Psoas muscle (tissue), 8 donors: ENCODE data around the gene NFYB. TPM values are rescaled to one million over a fixed set of nuclear protein-coding genes. Genes with fewer than 3 reads are reported as not detected.
A peak's percentile ranks its signal among the peaks of the same experiment; 100 is the strongest.

Experiments
- ATAC-seq, 4 donors: fragments of 200-7000 bp; cut with Tn5 transposase; one replicate each; pipeline ENCODE4 v1.9.1; 2020; ENCODE audit warnings: moderate library complexity in 3 of 4, mild to moderate bottlenecking in 2 of 4
- DNase-seq, 2 donors: peaks; one replicate each; pipeline ENCODE4 v3.0.0-alpha.2; 2020
- H3K27ac ChIP-seq: fragments of 200-600 bp; one replicate; pipeline ENCODE4 v1.8.0; 2022
- H3K27me3 ChIP-seq, 3 donors: fragments of 200-600 bp in 1 of 3; one replicate each; pipeline versions ENCODE4 v1.6.1 to v1.8.0; 2013 to 2022; ENCODE audit warnings: low read length in 2 of 3, mild to moderate bottlenecking in 2 of 3, moderate library complexity in 1 of 3; ENCODE audit not compliant: insufficient read depth in 3 of 3
- H3K36me3 ChIP-seq, 2 donors: fragments of 200-600 bp in 1 of 2; one replicate each; pipeline versions ENCODE4 v1.6.1 to v1.8.0; 2013 to 2022; ENCODE audit warnings: low read depth in 1 of 2, mild to moderate bottlenecking in 1 of 2, moderate library complexity in 1 of 2; ENCODE audit not compliant: insufficient read depth in 1 of 2
- H3K4me1 ChIP-seq: fragments of 200-600 bp; one replicate; pipeline ENCODE4 v1.8.0; 2022
- H3K4me3 ChIP-seq: fragments of 200-600 bp; one replicate; pipeline ENCODE4 v1.8.0; 2022; ENCODE audit warnings: mild to moderate bottlenecking
- H3K9me3 ChIP-seq: fragments of 200-600 bp; one replicate; pipeline ENCODE4 v1.8.0; 2022
- CTCF ChIP-seq: fragments of 200-600 bp; IDR thresholded peaks from one replicate; pipeline ENCODE4 v1.8.0; 2022; ENCODE audit warnings: antibody characterized with exemption
- WGBS, 3 donors: extraction: QIAGEN DNeasy Blood & Tissue Kit; methylation state at CpG; one replicate each; pipeline versions ENCODE4 v1.1.6 to v1.1.7; 2013; 5-methylcytosine and 5-hydroxymethylcytosine counted together
- intact Hi-C, 2 donors: fragments of 100-400 bp; cut with DNase I; formaldehyde crosslinking; loops; one replicate each; pipeline versions ENCODE4 v1.11.0 to v1.14.2; 2022
- polyA plus RNA-seq, 3 donors: library from polyadenylated mRNA; stranded (reverse); fragments of 200-250 nt; gene quantifications; one replicate each; pipeline ENCODE4 v1.2.3, GENCODE V29; 2013
- total RNA-seq, 4 donors: library from RNA; stranded (reverse); fragmentation: NEBNext Ultra II Directional in 2 of 4; extraction: Animal tissue kit (Norgen Biotek cat#: 25700) in 2 of 4; gene quantifications; one replicate each; pipeline versions ENCODE4 v1.2.1 to v1.2.4, GENCODE V29; 2021 to 2023
- donor health status: healthy with polysubstance abuse.
- donor health status: DM: no; HTN: no; CAD: no; lungs with moderate emphysema.
- donor health status: Bipolar disorder and iron deficiency.
- donor health status: healthy.
- donor health status: DM: yes; HTN: yes; CAD: no.
- donor health status: DM: no; HTN: no; CAD: no.
- donor health status: DM: no; HTN: no; CAD: no.
- donor health status: DM: yes; HTN: yes; CAD: no.

Gene NFYB
- total and polyA plus RNA-seq, 7 donors = 10.1 to 32.2 (median 20.1) TPM

DNA sequence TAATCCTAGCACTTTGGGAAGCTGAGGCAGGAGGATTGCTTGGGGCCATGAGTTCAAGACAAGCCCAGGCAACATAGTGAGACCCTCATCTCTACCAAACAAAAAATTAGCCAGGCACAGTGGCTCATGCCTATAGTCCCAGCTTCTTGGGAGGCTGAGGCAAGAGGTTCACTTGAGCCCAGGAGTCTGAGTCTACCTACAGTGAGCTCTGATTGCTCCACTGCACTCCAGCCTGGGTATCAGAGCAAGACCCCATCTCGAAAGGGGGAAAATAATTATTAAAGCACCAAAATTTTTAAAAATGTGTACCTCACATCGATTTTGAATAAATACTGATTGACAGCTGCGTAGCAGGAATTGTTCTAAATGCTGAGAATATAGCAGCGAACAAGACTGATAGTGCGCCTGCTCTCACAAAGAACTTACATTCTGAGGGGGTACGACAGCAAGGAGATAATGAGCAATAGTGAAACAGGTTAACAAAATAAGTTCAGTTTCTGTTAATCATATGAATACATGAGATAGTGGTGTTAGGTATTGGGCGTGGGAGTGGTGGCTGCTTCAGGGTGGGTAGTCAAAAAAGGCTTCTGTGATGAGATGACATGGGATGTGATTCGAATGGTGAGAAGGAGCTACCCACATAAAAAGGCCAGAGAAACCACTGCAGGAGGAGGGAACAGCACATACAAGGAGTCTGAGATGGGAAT, 54.1 kb downstream of the NFYB start:
- intact Hi-C loops = no loop called here
- Histone ChIP-seq H3K4me3 (no peak overlapping the region), H3K4me1 (peaks cover 20% of the 10 kb centered on the region), H3K27ac (no peak overlapping the region), H3K9me3 (no peaks in the 10 kb centered on the region), H3K27me3 (no peaks in the 10 kb centered on the region), H3K36me3 (peaks cover 8 to 94% of the 10 kb centered on the region in 2 donors)
- WGBS, 3 donors = 96 to 98% (median 97%) methylated on average over 8 of the region's 8 CpGs
- no peak for TF ChIP-seq CTCF
- DNase-seq (no peak), ATAC-seq (no peak)

GRCh38 chr12:104080764-104081163, 57.2 kb downstream of the NFYB start:
- no peak for TF ChIP-seq CTCF
- H3K27me3 ChIP-seq = no peaks in the 10 kb centered on the region
- H3K4me3 ChIP-seq = no peak overlapping the region
- intact Hi-C loops = no loop called here
- ATAC-seq = no peak
- no peaks in the 10 kb centered on the region for H3K9me3 ChIP-seq
- peaks cover 21% of the 10 kb centered on the region for H3K4me1 ChIP-seq
- no peak for DNase-seq
- no peak overlapping the region for H3K27ac ChIP-seq
- WGBS, 3 donors = 70 to 92% (median 83%) methylated on average over 1 of the region's 1 CpG
- peaks cover 6 to 73% of the 10 kb centered on the region in 2 donors for H3K36me3 ChIP-seq

DNA sequence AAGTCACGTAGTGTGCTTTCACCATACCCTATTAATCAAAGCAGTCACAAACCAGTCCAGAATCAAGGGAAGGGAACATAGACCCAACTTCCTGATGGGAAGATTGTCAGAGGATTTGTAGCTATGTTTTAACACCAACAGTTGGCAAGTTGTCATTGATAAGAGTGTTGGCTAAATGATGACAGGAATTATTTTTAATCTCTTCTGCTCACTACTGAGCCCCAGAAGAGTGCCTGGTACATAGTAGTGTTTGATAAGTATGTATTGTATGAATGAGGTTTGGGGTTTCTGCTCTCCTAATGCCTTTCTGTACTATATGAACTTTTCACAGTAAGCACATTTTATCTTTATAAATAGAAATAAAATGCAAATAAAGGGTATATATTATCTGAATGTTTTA, 59.0 kb downstream of the NFYB start:
- ATAC-seq = peak in 1 of 4 donors; percentile 35
- 39 to 60% (median 40%) methylated on average over 1 of the region's 1 CpG for WGBS, 3 donors
- intact Hi-C loops = no loop called here

GRCh38 chr12:104073699-104074098, 64.3 kb downstream of the NFYB start:
- intact Hi-C loops = no loop called here
- peaks cover 2 to 55% of the 10 kb centered on the region in 2 donors for H3K36me3 ChIP-seq
- DNase-seq (no peak), ATAC-seq (no peak)
- no peaks in the 10 kb centered on the region for H3K4me1 ChIP-seq
- TF ChIP-seq CTCF = no peak
- WGBS, 3 donors = 95 to 98% (median 97%) methylated on average over 1 of the region's 1 CpG
- H3K27me3 ChIP-seq = no peaks in the 10 kb centered on the region
- H3K27ac ChIP-seq = no peak overlapping the region
- no peak overlapping the region for H3K4me3 ChIP-seq
- no peaks in the 10 kb centered on the region for H3K9me3 ChIP-seq

More for the DNA sequence above, 59.0 kb downstream of the NFYB start:
- no peaks in the 10 kb centered on the region for H3K9me3 ChIP-seq
- H3K36me3 ChIP-seq = peaks cover 6 to 60% of the 10 kb centered on the region in 2 donors
- no peak overlapping the region for H3K27ac ChIP-seq
- TF ChIP-seq CTCF = no peak
- peaks cover 21% of the 10 kb centered on the region for H3K4me1 ChIP-seq
- no peak for DNase-seq
- H3K27me3 ChIP-seq = no peaks in the 10 kb centered on the region
- H3K4me3 ChIP-seq = no peak overlapping the region

DNA sequence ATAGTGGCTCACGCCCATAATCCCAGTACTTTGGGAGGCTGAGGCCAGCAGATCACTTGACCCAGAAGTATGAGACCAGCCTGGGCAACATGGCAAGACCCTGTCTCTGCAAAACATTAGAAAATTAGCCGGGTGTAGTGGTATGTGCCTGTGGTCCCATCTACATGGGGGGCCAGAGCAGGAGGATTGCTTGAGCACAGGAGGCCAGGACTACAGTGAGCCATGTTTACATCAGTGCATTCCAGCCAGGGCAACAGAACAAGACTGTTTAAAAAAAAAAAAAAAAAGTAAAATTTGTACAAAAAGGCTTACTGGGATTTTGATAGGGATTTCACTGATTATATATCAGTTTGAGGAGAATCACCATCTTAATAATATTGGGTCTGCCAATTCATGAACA, 65.9 kb downstream of the NFYB start:
- DNase-seq (no peak), ATAC-seq (no peak)
- Histone ChIP-seq H3K9me3 (no peaks in the 10 kb centered on the region), H3K4me3 (no peak overlapping the region), H3K4me1 (no peaks in the 10 kb centered on the region), H3K36me3 (peaks cover 2 to 63% of the 10 kb centered on the region in 2 donors), H3K27me3 (no peaks in the 10 kb centered on the region), H3K27ac (no peak overlapping the region)
- TF ChIP-seq CTCF = no peak
- intact Hi-C loops = no loop called here
- 93 to 100% (median 98%) methylated on average over 2 of the region's 2 CpGs for WGBS, 3 donors
